Activated naive CD4-positive, alpha-beta T cell treated with anti-CD3 and anti-CD28 coated beads, Interleukin-2, amount 50 U/mL, for 16 hours (primary cell): ENCODE results near the gene ANKLE2.

Source experiments
- DNase-seq: peaks from one replicate; pipeline ENCODE4 v3.0.0-alpha.2; 2020

Gene ANKLE2

DNA sequence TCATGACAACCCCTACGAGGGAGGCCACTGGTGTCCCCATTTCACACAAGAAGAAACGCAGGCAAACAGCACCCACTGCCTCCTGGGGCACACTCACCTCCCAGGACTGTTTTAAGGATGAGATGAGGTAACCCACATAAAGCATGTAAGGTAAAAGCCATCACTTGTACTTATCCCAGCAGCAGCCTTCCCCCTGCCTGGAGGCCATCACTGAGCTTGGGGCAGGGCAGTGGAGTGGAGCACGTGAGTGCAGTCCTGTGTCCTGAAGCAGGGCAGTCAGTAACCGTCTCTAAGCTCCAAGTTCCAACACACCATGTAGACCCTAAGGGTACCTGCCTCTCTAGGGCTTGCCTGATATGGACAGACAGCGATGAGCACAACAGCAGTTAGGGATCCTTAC lies 76.2 kb downstream of the ANKLE2 start:
- DNase-seq, result no peak

DNA sequence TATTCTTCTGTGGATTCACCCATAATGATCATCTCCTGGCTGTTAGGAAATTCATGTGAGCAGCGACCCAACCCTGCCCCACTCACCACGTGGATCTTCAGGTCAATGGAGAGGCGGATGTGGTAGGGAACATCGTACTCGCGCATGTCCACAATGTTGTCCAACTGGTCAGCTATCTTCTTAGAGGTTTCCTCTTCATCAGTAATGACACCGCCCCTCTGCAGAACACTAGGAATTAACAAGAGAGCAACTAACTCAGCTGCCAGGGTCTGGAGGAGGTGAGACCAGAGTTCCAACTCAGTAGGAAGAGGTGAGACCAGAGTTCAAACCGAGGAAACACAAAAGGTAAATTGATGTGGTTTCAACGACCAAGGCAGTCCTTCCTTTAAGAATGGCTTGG lies 84.1 kb downstream of the ANKLE2 start:
- no peak for DNase-seq

DNA sequence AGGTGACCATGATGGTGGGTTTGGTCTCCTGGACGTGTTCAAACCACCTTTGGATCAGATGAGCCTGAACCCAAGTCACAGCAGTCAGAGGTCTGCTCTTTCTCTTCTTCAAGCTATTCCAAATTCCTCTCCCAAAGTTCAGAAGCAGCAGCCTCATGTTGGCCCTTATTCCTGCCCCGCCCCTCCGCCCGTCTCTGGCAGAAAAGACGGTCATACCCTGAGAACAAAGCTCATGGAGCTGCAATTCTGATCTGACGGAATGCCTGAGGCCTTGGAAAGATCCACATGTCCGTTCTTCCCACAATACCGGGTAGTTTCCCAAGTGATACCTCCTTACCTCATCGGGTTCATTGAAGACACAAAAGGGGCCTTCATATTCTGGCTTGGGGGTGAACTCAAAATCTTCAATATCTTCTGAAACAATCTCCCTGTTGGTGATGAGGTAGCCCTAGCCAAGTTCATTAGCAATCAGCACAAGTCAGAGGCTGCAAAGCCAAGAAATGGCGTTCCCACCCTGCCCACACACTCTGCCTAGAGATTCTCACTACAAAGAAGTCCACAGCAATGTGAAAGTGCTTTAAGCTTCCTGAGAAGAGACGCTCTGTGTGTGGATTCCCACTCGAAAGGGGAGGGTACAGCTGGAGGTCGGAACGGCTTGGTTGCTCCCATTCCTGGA lies 85.7 kb downstream of the ANKLE2 start:
- DNase-seq, result no peak
